Measurements from ENCODE around the gene KBTBD4. TPM values are rescaled to one million over a fixed set of nuclear protein-coding genes. Genes with fewer than 3 reads are reported as not detected.

Gene KBTBD4
- total and polyA plus RNA-seq, 2 of the 13 experiments (the other 11 are each of a cell fraction or from before 2014, with no cell fraction given) = 8.5 to 12.8 TPM

GRCh38 chr11:47552056-47552565 lies 26.7 kb downstream of the KBTBD4 start (continued):
- TF ChIP-seq, protein P1, sequence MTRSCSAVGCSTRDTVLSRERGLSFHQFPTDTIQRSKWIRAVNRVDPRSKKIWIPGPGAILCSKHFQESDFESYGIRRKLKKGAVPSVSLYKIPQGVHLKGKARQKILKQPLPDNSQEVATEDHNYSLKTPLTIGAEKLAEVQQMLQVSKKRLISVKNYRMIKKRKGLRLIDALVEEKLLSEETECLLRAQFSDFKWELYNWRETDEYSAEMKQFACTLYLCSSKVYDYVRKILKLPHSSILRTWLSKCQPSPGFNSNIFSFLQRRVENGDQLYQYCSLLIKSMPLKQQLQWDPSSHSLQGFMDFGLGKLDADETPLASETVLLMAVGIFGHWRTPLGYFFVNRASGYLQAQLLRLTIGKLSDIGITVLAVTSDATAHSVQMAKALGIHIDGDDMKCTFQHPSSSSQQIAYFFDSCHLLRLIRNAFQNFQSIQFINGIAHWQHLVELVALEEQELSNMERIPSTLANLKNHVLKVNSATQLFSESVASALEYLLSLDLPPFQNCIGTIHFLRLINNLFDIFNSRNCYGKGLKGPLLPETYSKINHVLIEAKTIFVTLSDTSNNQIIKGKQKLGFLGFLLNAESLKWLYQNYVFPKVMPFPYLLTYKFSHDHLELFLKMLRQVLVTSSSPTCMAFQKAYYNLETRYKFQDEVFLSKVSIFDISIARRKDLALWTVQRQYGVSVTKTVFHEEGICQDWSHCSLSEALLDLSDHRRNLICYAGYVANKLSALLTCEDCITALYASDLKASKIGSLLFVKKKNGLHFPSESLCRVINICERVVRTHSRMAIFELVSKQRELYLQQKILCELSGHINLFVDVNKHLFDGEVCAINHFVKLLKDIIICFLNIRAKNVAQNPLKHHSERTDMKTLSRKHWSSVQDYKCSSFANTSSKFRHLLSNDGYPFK (CRISPR knock-in tag; IDR thresholded peaks at IDR 0.05; ENCODE audit: borderline replicate concordance) = peak; percentile 43; the same call in 1 of the 2 replicates
- TF ChIP-seq ZNF329 (CRISPR knock-in tag; IDR thresholded peaks at IDR 0.05; ENCODE audit: low read depth) (no peak), ZNF253 (CRISPR knock-in tag; IDR thresholded peaks at IDR 0.05; ENCODE audit: borderline replicate concordance) (no peak), ZMYM3 (CRISPR knock-in tag; IDR thresholded peaks at IDR 0.05) (peak; percentile 37), U2AF2 (IDR thresholded peaks at IDR 0.05; ENCODE audit: low read depth, low read length) (no peak), SMARCC2 (IDR thresholded peaks at IDR 0.05) (no peak), ZBTB43 (CRISPR knock-in tag; conservative IDR thresholded peaks at IDR 0.05) (0 out of 2 replicates have a peak, but pooled peaks have one; percentile 13), PRDM15 (CRISPR knock-in tag; IDR thresholded peaks at IDR 0.05) (no peak), ZNF878 (CRISPR knock-in tag; IDR thresholded peaks at IDR 0.05) (no peak)
- TF ChIP-seq, protein P2, sequence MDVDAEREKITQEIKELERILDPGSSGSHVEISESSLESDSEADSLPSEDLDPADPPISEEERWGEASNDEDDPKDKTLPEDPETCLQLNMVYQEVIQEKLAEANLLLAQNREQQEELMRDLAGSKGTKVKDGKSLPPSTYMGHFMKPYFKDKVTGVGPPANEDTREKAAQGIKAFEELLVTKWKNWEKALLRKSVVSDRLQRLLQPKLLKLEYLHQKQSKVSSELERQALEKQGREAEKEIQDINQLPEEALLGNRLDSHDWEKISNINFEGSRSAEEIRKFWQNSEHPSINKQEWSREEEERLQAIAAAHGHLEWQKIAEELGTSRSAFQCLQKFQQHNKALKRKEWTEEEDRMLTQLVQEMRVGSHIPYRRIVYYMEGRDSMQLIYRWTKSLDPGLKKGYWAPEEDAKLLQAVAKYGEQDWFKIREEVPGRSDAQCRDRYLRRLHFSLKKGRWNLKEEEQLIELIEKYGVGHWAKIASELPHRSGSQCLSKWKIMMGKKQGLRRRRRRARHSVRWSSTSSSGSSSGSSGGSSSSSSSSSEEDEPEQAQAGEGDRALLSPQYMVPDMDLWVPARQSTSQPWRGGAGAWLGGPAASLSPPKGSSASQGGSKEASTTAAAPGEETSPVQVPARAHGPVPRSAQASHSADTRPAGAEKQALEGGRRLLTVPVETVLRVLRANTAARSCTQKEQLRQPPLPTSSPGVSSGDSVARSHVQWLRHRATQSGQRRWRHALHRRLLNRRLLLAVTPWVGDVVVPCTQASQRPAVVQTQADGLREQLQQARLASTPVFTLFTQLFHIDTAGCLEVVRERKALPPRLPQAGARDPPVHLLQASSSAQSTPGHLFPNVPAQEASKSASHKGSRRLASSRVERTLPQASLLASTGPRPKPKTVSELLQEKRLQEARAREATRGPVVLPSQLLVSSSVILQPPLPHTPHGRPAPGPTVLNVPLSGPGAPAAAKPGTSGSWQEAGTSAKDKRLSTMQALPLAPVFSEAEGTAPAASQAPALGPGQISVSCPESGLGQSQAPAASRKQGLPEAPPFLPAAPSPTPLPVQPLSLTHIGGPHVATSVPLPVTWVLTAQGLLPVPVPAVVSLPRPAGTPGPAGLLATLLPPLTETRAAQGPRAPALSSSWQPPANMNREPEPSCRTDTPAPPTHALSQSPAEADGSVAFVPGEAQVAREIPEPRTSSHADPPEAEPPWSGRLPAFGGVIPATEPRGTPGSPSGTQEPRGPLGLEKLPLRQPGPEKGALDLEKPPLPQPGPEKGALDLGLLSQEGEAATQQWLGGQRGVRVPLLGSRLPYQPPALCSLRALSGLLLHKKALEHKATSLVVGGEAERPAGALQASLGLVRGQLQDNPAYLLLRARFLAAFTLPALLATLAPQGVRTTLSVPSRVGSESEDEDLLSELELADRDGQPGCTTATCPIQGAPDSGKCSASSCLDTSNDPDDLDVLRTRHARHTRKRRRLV (CRISPR knock-in tag; IDR thresholded peaks at IDR 0.05) = no peak
- TF ChIP-seq, protein P3, sequence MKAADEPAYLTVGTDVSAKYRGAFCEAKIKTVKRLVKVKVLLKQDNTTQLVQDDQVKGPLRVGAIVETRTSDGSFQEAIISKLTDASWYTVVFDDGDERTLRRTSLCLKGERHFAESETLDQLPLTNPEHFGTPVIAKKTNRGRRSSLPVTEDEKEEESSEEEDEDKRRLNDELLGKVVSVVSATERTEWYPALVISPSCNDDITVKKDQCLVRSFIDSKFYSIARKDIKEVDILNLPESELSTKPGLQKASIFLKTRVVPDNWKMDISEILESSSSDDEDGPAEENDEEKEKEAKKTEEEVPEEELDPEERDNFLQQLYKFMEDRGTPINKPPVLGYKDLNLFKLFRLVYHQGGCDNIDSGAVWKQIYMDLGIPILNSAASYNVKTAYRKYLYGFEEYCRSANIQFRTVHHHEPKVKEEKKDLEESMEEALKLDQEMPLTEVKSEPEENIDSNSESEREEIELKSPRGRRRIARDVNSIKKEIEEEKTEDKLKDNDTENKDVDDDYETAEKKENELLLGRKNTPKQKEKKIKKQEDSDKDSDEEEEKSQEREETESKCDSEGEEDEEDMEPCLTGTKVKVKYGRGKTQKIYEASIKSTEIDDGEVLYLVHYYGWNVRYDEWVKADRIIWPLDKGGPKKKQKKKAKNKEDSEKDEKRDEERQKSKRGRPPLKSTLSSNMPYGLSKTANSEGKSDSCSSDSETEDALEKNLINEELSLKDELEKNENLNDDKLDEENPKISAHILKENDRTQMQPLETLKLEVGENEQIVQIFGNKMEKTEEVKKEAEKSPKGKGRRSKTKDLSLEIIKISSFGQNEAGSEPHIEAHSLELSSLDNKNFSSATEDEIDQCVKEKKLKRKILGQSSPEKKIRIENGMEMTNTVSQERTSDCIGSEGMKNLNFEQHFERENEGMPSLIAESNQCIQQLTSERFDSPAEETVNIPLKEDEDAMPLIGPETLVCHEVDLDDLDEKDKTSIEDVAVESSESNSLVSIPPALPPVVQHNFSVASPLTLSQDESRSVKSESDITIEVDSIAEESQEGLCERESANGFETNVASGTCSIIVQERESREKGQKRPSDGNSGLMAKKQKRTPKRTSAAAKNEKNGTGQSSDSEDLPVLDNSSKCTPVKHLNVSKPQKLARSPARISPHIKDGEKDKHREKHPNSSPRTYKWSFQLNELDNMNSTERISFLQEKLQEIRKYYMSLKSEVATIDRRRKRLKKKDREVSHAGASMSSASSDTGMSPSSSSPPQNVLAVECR (CRISPR knock-in tag; IDR thresholded peaks at IDR 0.05; ENCODE audit: borderline replicate concordance) = no peak
